K562 (cell line): ENCODE results near the gene SERHL2. TPM values are rescaled to one million over a fixed set of nuclear protein-coding genes. Genes with fewer than 3 reads are reported as not detected.
A peak's percentile ranks its signal among the peaks of the same experiment; 100 is the strongest.

ENCODE experiments used
- ATAC-seq: fragments of 200-7000 bp; cut with Tn5 transposase; 3 replicates; pipeline ENCODE4 v1.9.1; 2020; ENCODE audit warnings: moderate library complexity
- BruUV-seq: library from RNA; stranded (reverse); fragments of 400-500 nt; replicated peaks from 2 replicates; lab custom pipeline; 2021; lab: Mats Ljungman, UMichigan
- CTCF ChIA-PET: fragments of 300-600 bp; formaldehyde crosslinking; extraction: SDS; loops from one replicate; lab custom pipeline; 2021; ENCODE audit warnings: low intra/inter-chr PET ratio; lab: Yijun Ruan, JAX
- POLR2A ChIA-PET: fragments of 300-600, 350-650 bp; sonication (Branson Sonifier 250); formaldehyde crosslinking; extraction: SDS; loops from one replicate; lab custom pipeline; 2021; ENCODE audit warnings: antibody characterized with exemption, inconsistent platforms; lab: Yijun Ruan, JAX
- DNase-seq, 4 experiments: peaks; one replicate each; pipeline versions ENCODE4 v3.0.0 to v3.0.0-alpha.2; 2011 to 2018; ENCODE audit warnings: low spot score in 3 of 4, mixed read lengths in 3 of 4; ENCODE audit errors: extremely low read depth in 1 of 4
- FAIRE-seq: peaks from 2 replicates; lab custom pipeline; 2011; peaks lifted over from hg19 to GRCh38; lab: Jason Lieb, UNC
- H2AFZ ChIP-seq: 2 replicates; pipeline ENCODE4 v1.6.0; 2011; ENCODE audit warnings: low read depth, low read length, control low read depth, inconsistent platforms
- H3K27ac ChIP-seq: fragments of 200-600 bp; 3 replicates; pipeline ENCODE4 v1.8.0; 2011; ENCODE audit warnings: low read depth, mild to moderate bottlenecking, control low read depth, inconsistent platforms, low read length, moderate library complexity, mixed read lengths; ENCODE audit errors: extremely low read depth
- H3K27me3 ChIP-seq, 2 experiments: fragments of 300-600 bp in 1 of 2; 2 replicates in 1 of 2; 3 replicates in 1 of 2; pipeline versions ENCODE4 v1.6.0 to v1.8.0; 2011; ENCODE audit warnings: inconsistent platforms in 2 of 2, low read length in 2 of 2, mild to moderate bottlenecking in 1 of 2, mixed read lengths in 1 of 2, moderate library complexity in 1 of 2; ENCODE audit not compliant: control insufficient read depth in 2 of 2, insufficient read depth in 2 of 2
- H3K36me3 ChIP-seq: fragments of 300-600 bp; 3 replicates; pipeline ENCODE4 v1.8.0; 2011; ENCODE audit warnings: mild to moderate bottlenecking, low read length, inconsistent platforms; ENCODE audit not compliant: control insufficient read depth, insufficient read depth
- H3K4me1 ChIP-seq, 2 experiments: fragments of 200-600 bp in 1 of 2; replicated peaks in 1 of 2; 2 replicates in 1 of 2; 3 replicates in 1 of 2; pipeline versions ENCODE4 v1.5.1 to v1.8.0; 2011; ENCODE audit warnings: inconsistent platforms in 2 of 2, low read length in 2 of 2, mild to moderate bottlenecking in 1 of 2, mixed read lengths in 1 of 2, moderate library complexity in 1 of 2; ENCODE audit not compliant: control insufficient read depth in 2 of 2, insufficient read depth in 2 of 2
- H3K4me2 ChIP-seq: 2 replicates; pipeline ENCODE4 v1.6.1; 2011; ENCODE audit warnings: low read length, control low read depth, inconsistent platforms, mixed read lengths; ENCODE audit not compliant: insufficient read depth
- H3K4me3 ChIP-seq: fragments of 200-600 bp; sonication (generic), shearing (Covaris generic); 2 replicates; pipeline ENCODE4 v1.5.1; 2016; ENCODE audit warnings: control low read depth, inconsistent platforms
- H3K79me2 ChIP-seq: fragments of 200-600 bp; 3 replicates; pipeline ENCODE4 v1.8.0; 2011; ENCODE audit warnings: low read length, inconsistent platforms; ENCODE audit not compliant: control insufficient read depth, insufficient read depth
- H3K9ac ChIP-seq, 2 experiments: 2 replicates each; pipeline versions ENCODE4 v1.6.0 to v1.6.1; 2011; ENCODE audit warnings: low read depth in 2 of 2, low read length in 2 of 2, control low read depth in 1 of 2, inconsistent platforms in 1 of 2, mild to moderate bottlenecking in 1 of 2, mixed read lengths in 1 of 2; ENCODE audit not compliant: insufficient read depth in 1 of 2
- H3K9me1 ChIP-seq: one replicate; pipeline ENCODE4 v1.6.0; 2011; ENCODE audit warnings: inconsistent platforms, mild to moderate bottlenecking, low read length, moderate library complexity; ENCODE audit not compliant: control insufficient read depth, insufficient read depth
- H3K9me3 ChIP-seq: replicated peaks from 2 replicates; pipeline ENCODE4 v1.5.1; 2011; ENCODE audit warnings: low read depth, low read length, inconsistent platforms; ENCODE audit not compliant: control insufficient read depth, insufficient read depth
- H4K20me1 ChIP-seq: replicated peaks from 2 replicates; pipeline ENCODE4 v1.6.1; 2011; ENCODE audit warnings: low read length, inconsistent platforms, mixed read lengths; ENCODE audit not compliant: control insufficient read depth, insufficient read depth
- ADNP ChIP-seq: fragments of 200-800 bp; sonication (Bioruptor generic); IDR thresholded peaks from 2 replicates; pipeline ENCODE4 v1.6.1; 2016; ENCODE audit warnings: missing genetic modification characterization, missing compliant biosample characterization
- CBX1 ChIP-seq: sonication (generic); IDR thresholded peaks from 2 replicates; pipeline ENCODE4 v1.6.1; 2016; ENCODE audit warnings: antibody characterized with exemption, low read depth, mild to moderate bottlenecking
- CUX1 ChIP-seq: fragments of 200-800 bp; sonication (Bioruptor generic); IDR thresholded peaks from 2 replicates; pipeline ENCODE4 v1.6.1; 2016; ENCODE audit warnings: missing genetic modification characterization, missing compliant biosample characterization
- E2F5 ChIP-seq: sonication (generic); formaldehyde crosslinking; IDR thresholded peaks from 2 replicates; pipeline ENCODE4 v1.8.0; 2022; ENCODE audit warnings: mild to moderate bottlenecking, missing genetic modification reagents
- HMGXB4 ChIP-seq: sonication (generic); formaldehyde crosslinking; IDR thresholded peaks from 2 replicates; pipeline ENCODE4 v1.8.1; 2023; ENCODE audit warnings: mild to moderate bottlenecking, missing genetic modification reagents
- ILF3 ChIP-seq: fragments of 450-650 bp; IDR thresholded peaks from 2 replicates; pipeline ENCODE4 v1.6.1; 2018; ENCODE audit warnings: antibody characterized with exemption, mild to moderate bottlenecking, moderate library complexity, borderline replicate concordance
- PML ChIP-seq: IDR thresholded peaks from 2 replicates; pipeline ENCODE4 v1.6.1; 2012; ENCODE audit warnings: low read length, inconsistent platforms
- RB1 ChIP-seq: fragments of 450-650 bp; IDR thresholded peaks from 2 replicates; pipeline ENCODE4 v1.6.1; 2017; ENCODE audit warnings: low read depth, mild to moderate bottlenecking
- RCOR1 ChIP-seq, 2 experiments: IDR thresholded peaks; 2 replicates each; pipeline ENCODE4 v1.6.1; 2012; ENCODE audit warnings: low read depth in 2 of 2, low read length in 2 of 2, borderline replicate concordance in 1 of 2, improper control_type of control experiment in 1 of 2
- SMC3 ChIP-seq: conservative IDR thresholded peaks from 2 replicates; pipeline ENCODE4 v1.6.1; 2011; ENCODE audit warnings: low read depth, low read length, improper control_type of control experiment; ENCODE audit not compliant: insufficient read depth
- SRSF1 ChIP-seq: fragments of 200-400 bp; formaldehyde crosslinking; IDR thresholded peaks from 2 replicates; pipeline ENCODE4 v1.6.1; 2017; ENCODE audit warnings: mild to moderate bottlenecking, low read depth, low read length, moderate library complexity
- ZNF3 ChIP-seq: fragments of 250-450 bp; sonication (Bioruptor Pico); IDR thresholded peaks from 2 replicates; pipeline ENCODE4 v1.5.0; 2021; ENCODE audit warnings: mild to moderate bottlenecking, moderate library complexity
- ZNF644 ChIP-seq: fragments of 200-800 bp; sonication (Bioruptor generic); IDR thresholded peaks from 2 replicates; pipeline ENCODE4 v1.6.1; 2016; ENCODE audit warnings: low read depth, missing genetic modification characterization, missing compliant biosample characterization
- ZNF695 ChIP-seq: fragments of 450-650 bp; formaldehyde crosslinking; IDR thresholded peaks from 2 replicates; pipeline ENCODE4 v1.4.0; 2020; ENCODE audit warnings: mild to moderate bottlenecking, moderate library complexity
- WGBS: fragments of 100-300 bp; shearing (Covaris generic); methylation state at CpG from one replicate; pipeline ENCODE4 v1.1.6; 2016; ENCODE audit warnings: low coverage, mixed read lengths; ENCODE audit not compliant: insufficient coverage; ENCODE audit errors: missing lambda C conversion rate; 5-methylcytosine and 5-hydroxymethylcytosine counted together
- in situ Hi-C: fragments of 300-500 bp; cut with MboI; formaldehyde crosslinking; loops from 4 replicates; pipeline ENCODE4 v1.15.0; 2018; ENCODE audit warnings: inconsistent platforms, mixed read lengths
- intact Hi-C: fragments of 100-400 bp; cut with micrococcal nuclease; formaldehyde crosslinking; loops from 2 replicates; pipeline ENCODE4 v1.14.2; 2022
- polyA plus RNA-seq, 8 experiments: library from polyadenylated mRNA; depleted of rRNA in 4 of 8; stranded (reverse) in 5 of 8; unstranded in 3 of 8; fragments of >200 nt; fragmentation: Nextera tagmentation in 2 of 8; fragmentation: Illumina TruSeq in 1 of 8; extraction: Ambion mirVana in 2 of 8; extraction: Trizol in 1 of 8; gene quantifications; 2 replicates each; pipeline versions ENCODE4 v1.2.1 to v1.2.3, GENCODE V29; 2011 to 2014; ENCODE audit warnings: inconsistent platforms in 1 of 8, missing spikeins in 1 of 8
- total RNA-seq, 7 experiments: library from RNA; depleted of rRNA in 6 of 7; stranded (reverse); fragments of >200 nt in 6 of 7; fragmentation: Illumina TruSeq in 2 of 7; extraction: Trizol in 2 of 7; gene quantifications; 2 replicates each; pipeline versions ENCODE4 v1.2.1 to v1.2.3, GENCODE V29; 2011 to 2021; ENCODE audit warnings: low replicate concordance in 1 of 7

Gene SERHL2
- total and polyA plus RNA-seq, 9 of the 15 experiments (the other 6 are each of a cell fraction or from before 2014, with no cell fraction given) = 19.9 to 62.6 (median 25.2) TPM

- no peak overlapping the region for H2AFZ ChIP-seq
- H3K4me2 ChIP-seq = no peak overlapping the region
- H3K9me1 ChIP-seq = no peaks in the 10 kb centered on the region
- BruUV-seq = no TSS peak
- 45% methylated on average over 6 of the region's 7 CpGs for WGBS
- H3K4me1 ChIP-seq = peaks cover 10 to 23% of the 10 kb centered on the region in 2 experiments; a peak in 4 of 5 replicates
- DNase-seq (peak; percentile 49 to 68 (median 56)), ATAC-seq (peak; percentile 89), FAIRE-seq (peak; percentile 11)
- no peak overlapping the region for H3K9ac ChIP-seq
- peaks cover 31% of the 10 kb centered on the region; the same call in 1 of the 3 replicates for H3K36me3 ChIP-seq
- no peak overlapping the region for H3K4me3 ChIP-seq
- no peak overlapping the region for H3K27ac ChIP-seq
- no peaks in the 10 kb centered on the region for H3K27me3 ChIP-seq
- no peaks in the 10 kb centered on the region for H4K20me1 ChIP-seq
- no peaks in the 10 kb centered on the region; the same call in 2 of the 3 replicates for H3K79me2 ChIP-seq
- no peaks in the 10 kb centered on the region; the same call in 1 of the 2 replicates for H3K9me3 ChIP-seq
- CTCF ChIA-PET = interaction anchor here (1.0 kb wide), 1 partner anchor 392 kb away, joined by 4 read pairs; no protein-coding TSS in a partner anchor
- in situ Hi-C loops = loop anchor here (5.0 kb wide), 1 partner anchor 48 kb away; no protein-coding TSS in a partner anchor
- intact Hi-C loops = no loop called here
- POLR2A ChIA-PET = interaction anchor here (0.7 kb wide), 1 partner anchor 123 kb away, joined by 3 read pairs; no protein-coding TSS in a partner anchor
- TF ChIP-seq E2F5 = no peak
- TF ChIP-seq CUX1 (CRISPR knock-in tag) = no peak
- TF ChIP-seq PML = no peak
- no peak for TF ChIP-seq ZNF695 (CRISPR knock-in tag)
- TF ChIP-seq SMC3 = peak; percentile 49; the same call in 1 of the 2 replicates
- no peak for TF ChIP-seq ILF3
- TF ChIP-seq HMGXB4 (CRISPR knock-in tag) = no peak
- TF ChIP-seq SRSF1 = no peak
- TF ChIP-seq ADNP = no peak
- no peak for TF ChIP-seq ZNF644
- TF ChIP-seq RCOR1 (IDR thresholded peaks at IDR 0.05; ENCODE audit: borderline replicate concordance in 1 of 2, low read depth in 2 of 2, low read length in 2 of 2) = no peak
- TF ChIP-seq CBX1 = no peak
- TF ChIP-seq ZNF3 (CRISPR knock-in tag) = no peak
- TF ChIP-seq RB1 = 0 out of 2 replicates have a peak, but pooled peaks have one; percentile 17
Observed at GRCh38 chr22:42560781-42561180, 7.0 kb downstream of the SERHL2 start.
